Trophoblast cell (in vitro differentiated cells and primary cell): ENCODE results near the gene ZNF683.

Experiments used
- DNase-seq, 2 donors: peaks; one replicate each; pipeline ENCODE4 v3.0.0-alpha.2; 2016
- H2AFZ ChIP-seq: 2 replicates; pipeline ENCODE4 v1.6.1; 2013; ENCODE audit warnings: low read length, moderate library complexity, mild to moderate bottlenecking; ENCODE audit not compliant: insufficient read depth, poor library complexity
- H2AK5ac ChIP-seq: 2 replicates; pipeline ENCODE4 v1.6.1; 2013; ENCODE audit warnings: mild to moderate bottlenecking, low read length
- H2BK120ac ChIP-seq: 2 replicates; pipeline ENCODE4 v1.6.1; 2013; ENCODE audit warnings: low read length, mild to moderate bottlenecking, moderate library complexity; ENCODE audit not compliant: insufficient read depth, poor library complexity
- H2BK12ac ChIP-seq: 2 replicates; pipeline ENCODE4 v1.6.1; 2013; ENCODE audit warnings: mild to moderate bottlenecking, low read length, moderate library complexity
- H2BK5ac ChIP-seq: 2 replicates; pipeline ENCODE4 v1.6.1; 2013; ENCODE audit warnings: low read length, low read depth, moderate library complexity, mild to moderate bottlenecking; ENCODE audit not compliant: poor library complexity
- H3K14ac ChIP-seq: 2 replicates; pipeline ENCODE4 v1.6.1; 2013; ENCODE audit warnings: mild to moderate bottlenecking, low read length
- H3K18ac ChIP-seq: 2 replicates; pipeline ENCODE4 v1.6.1; 2013; ENCODE audit warnings: mild to moderate bottlenecking, low read length
- H3K23ac ChIP-seq: 2 replicates; pipeline ENCODE4 v1.6.1; 2013; ENCODE audit warnings: low read length
- H3K27ac ChIP-seq: 2 replicates; pipeline ENCODE4 v1.5.1; 2013; ENCODE audit warnings: low read depth, mild to moderate bottlenecking, inconsistent platforms, low read length, moderate library complexity
- H3K27me3 ChIP-seq: 2 replicates; pipeline ENCODE4 v1.6.1; 2013; ENCODE audit warnings: inconsistent platforms, mild to moderate bottlenecking, low read length, moderate library complexity; ENCODE audit not compliant: insufficient read depth
- H3K36me3 ChIP-seq, 2 experiments: 1 replicate in 1 of 2; 2 replicates in 1 of 2; pipeline ENCODE4 v1.6.1; 2013; ENCODE audit warnings: low read length in 2 of 2, mild to moderate bottlenecking in 2 of 2, moderate library complexity in 1 of 2; ENCODE audit not compliant: insufficient read depth in 2 of 2, control insufficient read depth in 1 of 2
- H3K4ac ChIP-seq: 2 replicates; pipeline ENCODE4 v1.6.1; 2013; ENCODE audit warnings: low read depth, mild to moderate bottlenecking, low read length, moderate library complexity
- H3K4me1 ChIP-seq, 2 experiments: 1 replicate in 1 of 2; 2 replicates in 1 of 2; pipeline ENCODE4 v1.6.1; 2013; ENCODE audit warnings: low read length in 2 of 2, mild to moderate bottlenecking in 2 of 2, moderate library complexity in 1 of 2; ENCODE audit not compliant: insufficient read depth in 2 of 2, control insufficient read depth in 1 of 2
- H3K4me2 ChIP-seq: 2 replicates; pipeline ENCODE4 v1.6.1; 2013; ENCODE audit warnings: inconsistent platforms, mild to moderate bottlenecking, low read length, moderate library complexity
- H3K4me3 ChIP-seq: 2 replicates; pipeline ENCODE4 v1.5.1; 2013; ENCODE audit warnings: mild to moderate bottlenecking, low read depth, low read length, inconsistent platforms
- H3K79me1 ChIP-seq: one replicate; pipeline ENCODE4 v1.6.1; 2013; ENCODE audit warnings: low read length
- H3K79me2 ChIP-seq: 2 replicates; pipeline ENCODE4 v1.6.1; 2013; ENCODE audit warnings: low read length, mild to moderate bottlenecking; ENCODE audit not compliant: control insufficient read depth, insufficient read depth, poor library complexity
- H3K9ac ChIP-seq: 2 replicates; pipeline ENCODE4 v1.6.1; 2013; ENCODE audit warnings: mild to moderate bottlenecking, low read length
- H3K9me3 ChIP-seq: 2 replicates; pipeline ENCODE4 v1.6.1; 2013; ENCODE audit warnings: low read depth, mild to moderate bottlenecking, control low read depth, inconsistent platforms, low read length; ENCODE audit not compliant: insufficient read depth
- H4K12ac ChIP-seq: 2 replicates; pipeline ENCODE4 v1.6.1; 2013; ENCODE audit warnings: low read depth, mild to moderate bottlenecking, low read length, moderate library complexity
- H4K8ac ChIP-seq: 2 replicates; pipeline ENCODE4 v1.6.1; 2013; ENCODE audit warnings: low read depth, mild to moderate bottlenecking, low read length, moderate library complexity
- H4K91ac ChIP-seq: one replicate; pipeline ENCODE4 v1.6.1; 2013; ENCODE audit warnings: low read depth, mild to moderate bottlenecking, low read length, moderate library complexity
- WGBS: extraction: QIAGEN DNeasy Blood & Tissue Kit; methylation state at CpG from one replicate; pipeline ENCODE4 v1.1.7; 2013; ENCODE audit warnings: missing lambda C conversion rate; ENCODE audit not compliant: insufficient read length, insufficient coverage; ENCODE audit errors: extremely low coverage; 5-methylcytosine and 5-hydroxymethylcytosine counted together

The ZNF683 gene

DNA sequence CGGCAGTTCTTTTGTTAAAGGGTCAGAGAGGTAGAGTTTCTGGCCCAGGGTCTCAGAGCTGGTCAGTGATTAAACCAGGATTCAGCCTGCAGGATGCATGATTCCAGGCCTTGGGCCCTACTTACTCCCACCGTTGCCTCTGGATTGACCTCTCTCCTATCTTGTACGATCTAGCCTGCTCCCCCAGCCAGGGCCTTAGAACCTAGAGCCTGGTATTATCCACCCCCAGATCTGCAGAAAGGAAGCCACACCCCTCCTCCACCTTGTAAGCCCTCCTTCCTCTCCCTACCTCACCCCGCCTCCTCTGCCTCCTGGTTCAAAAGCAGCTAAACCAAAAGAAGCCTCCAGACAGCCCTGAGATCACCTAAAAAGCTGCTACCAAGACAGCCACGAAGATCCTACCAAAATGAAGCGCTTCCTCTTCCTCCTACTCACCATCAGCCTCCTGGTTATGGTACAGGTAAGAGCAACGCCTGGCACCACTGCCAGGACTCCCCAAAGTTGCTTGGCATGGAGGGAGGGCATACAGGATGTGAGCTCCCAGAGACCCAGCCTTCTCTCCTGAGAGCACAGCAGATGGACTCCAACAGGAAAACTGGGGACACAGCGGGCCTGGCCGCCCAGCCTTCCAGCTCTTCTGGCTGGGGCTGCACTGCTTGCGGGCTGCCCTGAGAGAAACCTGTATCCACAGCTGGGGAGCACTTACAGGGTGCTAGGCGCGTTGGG lies 54.8 kb downstream of the ZNF683 start, which contains the start of gene CD52:
Gene CD52, plus strand, starts transcription at position 347 of the 726 bp plus-strand sequence. Its CDS starts 60 bp downstream, at position 407.
- Histone ChIP-seq H2AFZ (no peak within 1 kb of the TSS), H3K79me1 (no peaks in the 10 kb centered on the region), H3K9me3 (no peaks in the 10 kb centered on the region), H3K23ac (no peak within 1 kb of the TSS), H2AK5ac (no peak within 1 kb of the TSS), H3K9ac (no peak within 1 kb of the TSS), H2BK120ac (no peak within 1 kb of the TSS), H3K79me2 (no peaks in the 10 kb centered on the region), H3K4me2 (no peak within 1 kb of the TSS), H2BK5ac (no peak within 1 kb of the TSS), H4K12ac (no peak within 1 kb of the TSS), H3K14ac (no peak within 1 kb of the TSS), H3K27ac (no peak within 1 kb of the TSS), H3K18ac (peak within 1 kb of the TSS; percentile 16), H4K8ac (peak within 1 kb of the TSS; percentile 2), H2BK12ac (no peak within 1 kb of the TSS), H3K27me3 (no peaks in the 10 kb centered on the region), H4K91ac (no peak within 1 kb of the TSS), H3K4me1 (peaks cover 6 to 8% of the 10 kb centered on the region in 2 experiments), H3K4ac (no peak within 1 kb of the TSS), H3K36me3 (peaks cover 13 to 18% of the 10 kb centered on the region in 2 experiments), H3K4me3 (no peak within 1 kb of the TSS)
- DNase-seq: no peak
- no CpG with 5 or more reads among the region's 12 CpGs for WGBS

DNA sequence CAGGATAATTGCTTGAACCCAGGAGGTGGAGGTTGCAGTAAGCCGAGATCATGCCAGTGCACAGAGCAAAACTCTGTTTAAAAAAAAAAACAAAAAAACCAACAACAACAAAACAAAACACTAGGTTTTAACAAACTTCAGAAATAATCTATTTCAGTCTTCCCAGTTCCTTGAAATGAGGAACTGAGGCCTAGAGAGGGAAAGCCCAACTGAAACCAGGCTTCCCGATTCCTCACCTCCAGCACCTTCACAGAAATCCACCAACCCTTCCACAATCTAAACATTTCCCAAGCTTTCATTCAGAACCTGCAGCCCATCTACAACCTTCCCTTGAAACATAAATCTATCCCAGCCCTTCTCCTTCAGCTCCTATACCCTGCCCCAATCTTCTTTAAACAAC lies 55.4 kb downstream of the ZNF683 start:
- WGBS: no CpG with 5 or more reads among the region's 2 CpGs
- no peak overlapping the region for H4K12ac ChIP-seq
- no peak overlapping the region for H3K23ac ChIP-seq
- H3K9me3 ChIP-seq: no peaks in the 10 kb centered on the region
- no peak overlapping the region for H3K14ac ChIP-seq
- H2BK120ac ChIP-seq: no peak overlapping the region
- H3K4me3 ChIP-seq: no peak overlapping the region
- H3K79me1 ChIP-seq: no peaks in the 10 kb centered on the region
- peaks cover 6 to 8% of the 10 kb centered on the region in 2 experiments for H3K4me1 ChIP-seq
- H3K27ac ChIP-seq: no peak overlapping the region
- DNase-seq: no peak
- H2AK5ac ChIP-seq: no peak overlapping the region
- no peak overlapping the region for H3K4ac ChIP-seq
- peaks cover 8 to 15% of the 10 kb centered on the region in 2 experiments for H3K36me3 ChIP-seq
- no peak overlapping the region for H3K9ac ChIP-seq
- H3K27me3 ChIP-seq: no peaks in the 10 kb centered on the region
- no peak overlapping the region for H4K8ac ChIP-seq
- no peak overlapping the region for H2BK5ac ChIP-seq
- no peaks in the 10 kb centered on the region for H3K79me2 ChIP-seq
- H3K18ac ChIP-seq: no peak overlapping the region
- no peak overlapping the region for H2AFZ ChIP-seq
- no peak overlapping the region for H4K91ac ChIP-seq
- no peak overlapping the region for H3K4me2 ChIP-seq
- H2BK12ac ChIP-seq: no peak overlapping the region

DNA sequence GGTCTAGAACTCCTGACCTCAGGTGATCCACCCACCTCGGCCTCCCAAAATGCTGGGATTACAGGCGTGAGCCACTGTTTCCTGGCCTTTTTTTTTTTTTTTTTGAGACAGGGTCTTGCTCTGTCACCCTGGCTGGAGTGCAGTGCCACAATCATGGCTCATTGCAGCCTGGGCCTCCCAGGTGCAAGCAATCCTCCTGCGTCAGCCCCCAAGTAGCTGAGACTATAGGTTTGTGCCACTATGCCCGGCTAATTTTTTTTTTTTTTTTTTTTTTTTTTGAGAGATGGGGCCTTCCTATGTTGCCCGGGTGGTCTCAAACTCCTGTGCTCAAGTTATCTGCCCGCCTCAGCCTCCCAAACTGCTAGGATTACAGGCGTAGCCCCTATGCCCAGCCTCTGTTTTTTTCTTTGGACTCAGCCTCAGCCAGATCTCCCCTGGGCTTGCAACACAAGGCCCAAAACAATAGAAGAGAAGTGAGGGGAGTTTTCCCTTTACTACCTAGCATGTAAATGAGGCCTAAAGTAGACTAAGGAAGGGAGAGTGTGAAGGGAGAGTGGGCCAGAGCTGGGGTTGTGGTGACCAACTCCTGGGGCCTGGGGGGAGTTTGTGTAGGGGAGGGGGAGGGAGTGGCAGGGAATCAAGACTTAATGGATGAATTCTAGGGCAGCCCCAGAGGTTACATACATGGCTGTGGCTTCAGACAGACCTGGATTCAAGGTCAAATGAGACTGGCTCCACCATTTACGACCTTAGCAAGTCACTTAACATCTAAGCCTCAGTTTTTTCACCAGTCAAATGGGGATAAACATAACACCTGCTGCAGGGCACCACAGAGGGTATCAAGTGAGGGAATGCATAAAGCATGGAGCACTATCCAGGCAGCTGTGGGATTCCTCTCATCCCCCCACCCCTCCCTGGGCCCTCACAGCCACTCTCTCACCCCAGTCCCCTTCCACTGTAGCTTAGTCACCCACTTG lies 56.4 kb downstream of the ZNF683 start:
- Histone ChIP-seq H3K23ac (no peak overlapping the region), H3K4ac (no peak overlapping the region), H3K36me3 (peaks cover 3 to 11% of the 10 kb centered on the region in 2 experiments), H2BK12ac (no peak overlapping the region), H3K4me1 (peaks cover 6 to 8% of the 10 kb centered on the region in 2 experiments), H3K79me2 (no peaks in the 10 kb centered on the region), H4K91ac (no peak overlapping the region), H3K14ac (no peak overlapping the region), H3K9me3 (no peaks in the 10 kb centered on the region), H3K79me1 (no peaks in the 10 kb centered on the region), H3K27ac (no peak overlapping the region), H2AFZ (no peak overlapping the region), H4K8ac (no peak overlapping the region), H2BK120ac (no peak overlapping the region), H3K9ac (no peak overlapping the region), H2BK5ac (no peak overlapping the region), H3K4me3 (no peak overlapping the region), H3K27me3 (no peaks in the 10 kb centered on the region), H3K18ac (no peak overlapping the region), H3K4me2 (no peak overlapping the region), H4K12ac (no peak overlapping the region), H2AK5ac (no peak overlapping the region)
- no peak for DNase-seq
- WGBS: no CpG with 5 or more reads among the region's 8 CpGs

DNA sequence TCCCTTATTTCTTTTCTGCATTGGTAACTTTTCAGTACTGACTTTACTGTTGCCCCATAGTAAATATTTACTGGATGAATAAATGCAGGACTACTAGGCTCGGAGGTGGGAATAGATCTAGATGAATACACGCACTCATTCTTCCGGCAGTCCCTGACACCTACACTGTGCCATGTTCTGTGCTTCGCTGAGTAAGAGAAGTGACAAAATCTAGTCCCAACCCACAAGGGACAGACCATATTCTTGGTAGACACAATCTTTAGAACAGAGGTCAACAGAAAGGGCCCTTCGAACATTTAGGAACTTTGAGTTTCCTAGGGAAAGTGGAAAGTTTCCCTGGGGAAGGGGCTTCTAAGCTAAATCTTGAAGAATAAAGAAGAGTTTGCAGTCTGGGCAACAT lies 58.0 kb downstream of the ZNF683 start:
- H3K27me3 ChIP-seq: no peaks in the 10 kb centered on the region
- H3K4ac ChIP-seq: no peak overlapping the region
- no peak overlapping the region for H3K14ac ChIP-seq
- no peak for DNase-seq
- no peak overlapping the region for H2AFZ ChIP-seq
- no peak overlapping the region for H3K4me2 ChIP-seq
- no peak overlapping the region for H4K12ac ChIP-seq
- no CpG with 5 or more reads among the region's 5 CpGs for WGBS
- no peaks in the 10 kb centered on the region for H3K79me1 ChIP-seq
- no peak overlapping the region for H3K27ac ChIP-seq
- no peak overlapping the region for H4K8ac ChIP-seq
- no peak overlapping the region for H4K91ac ChIP-seq
- no peak overlapping the region for H3K23ac ChIP-seq
- H3K36me3 ChIP-seq: no peaks in the 10 kb centered on the region
- H3K9me3 ChIP-seq: no peaks in the 10 kb centered on the region
- H2BK12ac ChIP-seq: no peak overlapping the region
- no peak overlapping the region for H3K18ac ChIP-seq
- H3K79me2 ChIP-seq: no peaks in the 10 kb centered on the region
- no peak overlapping the region for H2BK5ac ChIP-seq
- no peak overlapping the region for H3K9ac ChIP-seq
- no peak overlapping the region for H3K4me3 ChIP-seq
- H2AK5ac ChIP-seq: no peak overlapping the region
- no peak overlapping the region for H2BK120ac ChIP-seq
- peaks cover 6 to 8% of the 10 kb centered on the region in 2 experiments for H3K4me1 ChIP-seq
